ENCODE data around the gene LITAFD.
"Not testable (repeated sequence)": the region's sequence is repeated elsewhere in the genome, so short reads cannot be mapped to it uniquely, and the experiment has no call there.

The LITAFD gene

DNA sequence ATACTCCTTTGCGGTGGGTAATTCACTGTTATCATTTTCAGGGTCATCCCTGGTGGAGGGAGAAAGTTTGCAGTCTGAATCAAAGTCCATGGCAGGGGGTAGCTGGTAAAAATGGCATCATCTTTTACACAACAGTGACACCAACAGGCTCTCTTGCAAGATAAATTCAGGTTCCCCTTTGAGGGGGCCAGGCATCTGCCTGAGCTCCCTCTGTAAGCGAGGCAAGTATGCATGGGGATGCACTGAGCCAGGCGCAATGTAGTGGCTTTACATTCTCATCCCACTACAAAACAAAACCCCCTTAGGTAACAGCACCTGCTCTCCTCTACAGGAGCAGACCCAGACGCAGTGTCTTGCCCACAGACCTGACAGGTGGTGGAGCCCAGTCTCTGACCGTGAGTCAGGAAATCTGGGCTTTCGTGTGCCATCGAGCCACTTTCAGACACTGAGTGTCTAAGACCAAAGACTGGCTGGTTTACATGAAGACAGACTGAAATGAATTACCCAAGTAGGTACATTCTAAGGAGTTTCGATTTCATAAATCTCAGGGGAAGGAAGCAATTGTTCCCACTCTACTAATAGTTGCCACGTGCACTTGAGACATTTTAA lies 17.7 kb downstream of the LITAFD start:
- DNase-seq, result no peak

DNA sequence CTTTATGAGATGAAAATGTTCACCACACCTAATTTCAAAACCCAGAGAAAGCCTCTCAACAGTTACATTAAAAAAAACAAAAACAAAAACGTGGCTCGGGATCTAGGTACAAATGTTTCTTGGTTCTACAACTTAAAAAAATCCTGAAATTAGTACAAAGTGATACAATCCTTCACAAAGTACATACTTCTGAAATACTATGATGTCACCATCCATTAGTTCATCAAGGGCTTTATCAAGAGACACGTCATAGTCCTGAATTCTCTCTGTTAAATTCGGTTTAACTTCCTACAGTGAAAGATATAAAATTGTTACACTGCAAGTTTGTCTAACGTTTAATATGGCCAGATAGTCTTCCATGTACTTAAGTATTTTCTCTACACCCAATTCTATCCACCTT lies 18.2 kb downstream of the LITAFD start:
- DNase-seq, result no peak

DNA sequence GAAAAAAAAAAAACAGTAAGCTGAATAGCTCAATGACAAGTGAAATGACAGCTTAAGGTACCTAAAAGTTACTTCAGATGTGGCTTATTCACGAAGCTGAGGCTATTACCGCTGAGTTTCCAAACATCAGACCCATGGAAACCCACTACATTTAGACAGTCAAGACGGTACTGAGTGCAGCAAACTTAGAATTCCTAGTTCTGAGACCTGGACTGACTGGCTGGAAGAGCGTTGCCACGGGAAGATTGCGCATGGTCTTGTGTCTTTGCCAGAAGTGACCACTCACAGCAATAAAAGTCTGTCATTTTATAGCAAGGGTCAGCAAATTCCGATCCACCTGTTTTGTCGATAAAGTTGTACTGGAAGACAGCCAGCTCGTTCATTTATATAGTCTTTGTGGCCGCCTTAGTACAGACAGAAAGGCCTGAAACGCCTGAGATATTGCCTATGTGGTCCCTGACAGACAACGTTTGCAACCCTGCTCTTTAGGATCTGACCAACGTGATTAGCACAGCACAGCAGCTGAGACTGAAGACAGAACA lies 19.2 kb downstream of the LITAFD start:
- DNase-seq, result no peak

GRCh38 chr16:8903004-8903403 lies 20.9 kb downstream of the LITAFD start:
- DNase-seq, result no peak

DNA sequence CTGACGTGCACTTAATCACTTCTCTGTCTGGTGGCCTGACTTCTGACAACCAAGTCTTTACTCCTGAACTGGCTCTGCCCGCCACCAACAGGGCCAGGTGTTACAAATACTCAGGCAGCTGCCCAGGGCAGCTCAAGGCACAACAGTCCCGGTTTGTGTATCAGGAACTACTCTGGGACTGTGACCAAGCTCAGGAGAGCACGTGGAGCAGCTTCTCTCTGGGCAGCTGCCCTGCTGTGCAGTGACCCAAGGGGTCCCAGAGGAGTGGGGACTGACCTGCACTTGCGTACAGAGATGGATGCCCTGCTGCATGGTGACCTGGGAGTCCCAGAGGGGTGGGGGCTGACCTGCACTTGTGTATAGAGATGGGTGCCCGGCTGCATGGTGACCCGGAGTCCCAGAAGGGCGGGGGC lies 21.9 kb downstream of the LITAFD start:
- no peak for DNase-seq

DNA sequence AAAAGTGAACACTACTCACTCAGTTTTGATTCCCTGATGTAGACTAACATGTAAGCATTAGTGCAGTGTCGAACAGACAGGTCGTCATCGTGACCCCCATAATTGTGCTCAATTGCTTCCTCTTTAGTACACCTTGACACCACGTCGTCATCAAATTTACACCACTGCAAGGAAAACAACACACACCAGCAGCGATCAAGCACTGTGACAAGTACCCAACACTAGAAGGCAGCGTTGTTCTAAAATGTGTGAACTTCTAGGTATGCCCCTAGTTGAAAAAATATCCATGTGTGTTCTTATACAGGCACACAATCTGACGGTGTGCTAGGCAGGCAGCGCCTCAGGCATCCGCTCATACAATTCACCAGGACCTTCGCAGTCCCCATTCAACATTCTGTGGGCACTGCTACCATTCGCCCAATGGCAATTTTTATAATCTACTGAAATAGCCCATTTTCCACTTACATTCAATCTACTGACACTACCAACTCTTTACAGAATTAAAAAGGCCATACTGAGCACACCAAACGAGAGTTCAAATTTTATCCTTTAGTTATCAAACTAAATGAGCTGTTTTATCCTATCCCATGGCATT lies 23.1 kb downstream of the LITAFD start:
- DNase-seq, result peak; percentile 9

DNA sequence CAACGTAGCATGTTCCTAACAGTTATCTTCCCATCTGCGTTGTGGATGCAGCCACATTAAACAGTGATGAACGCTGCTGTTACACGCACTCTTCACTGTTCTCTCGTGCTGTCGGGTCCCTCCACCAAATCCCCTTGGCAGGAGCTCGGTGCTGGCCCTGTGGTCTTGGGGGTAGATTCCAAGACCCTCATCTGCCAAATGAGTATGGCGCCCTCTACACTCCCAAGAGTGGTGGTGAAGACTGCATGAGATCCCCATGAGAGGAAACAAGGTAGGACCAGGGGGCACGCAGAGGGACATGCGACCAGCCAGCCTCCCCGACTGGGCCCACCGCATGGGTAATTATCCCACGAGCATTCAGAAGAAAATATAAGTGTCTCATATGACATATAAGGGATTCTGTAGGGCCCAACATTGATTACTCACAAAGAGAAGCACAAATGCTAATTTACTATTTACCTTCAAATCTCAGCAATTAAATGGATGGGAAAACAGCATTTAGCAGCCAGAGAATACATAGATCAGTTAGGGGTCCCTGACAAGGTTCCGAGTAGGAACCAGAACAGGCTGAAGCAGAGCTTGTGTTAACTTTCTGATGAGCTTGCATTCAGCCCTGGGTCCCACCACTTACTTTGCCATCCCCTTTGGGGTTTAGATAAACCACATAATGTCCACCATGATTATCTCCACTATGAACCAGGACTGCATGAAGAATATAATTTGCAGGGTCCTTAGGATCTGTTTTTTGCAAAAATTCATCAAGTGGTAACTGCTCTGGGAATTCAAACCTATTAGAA lies 23.8 kb downstream of the LITAFD start:
- DNase-seq, result no peak

- no peak for DNase-seq
These were observed 24.9 kb downstream of the LITAFD start for GRCh38 chr16:8907096-8907495.

DNA sequence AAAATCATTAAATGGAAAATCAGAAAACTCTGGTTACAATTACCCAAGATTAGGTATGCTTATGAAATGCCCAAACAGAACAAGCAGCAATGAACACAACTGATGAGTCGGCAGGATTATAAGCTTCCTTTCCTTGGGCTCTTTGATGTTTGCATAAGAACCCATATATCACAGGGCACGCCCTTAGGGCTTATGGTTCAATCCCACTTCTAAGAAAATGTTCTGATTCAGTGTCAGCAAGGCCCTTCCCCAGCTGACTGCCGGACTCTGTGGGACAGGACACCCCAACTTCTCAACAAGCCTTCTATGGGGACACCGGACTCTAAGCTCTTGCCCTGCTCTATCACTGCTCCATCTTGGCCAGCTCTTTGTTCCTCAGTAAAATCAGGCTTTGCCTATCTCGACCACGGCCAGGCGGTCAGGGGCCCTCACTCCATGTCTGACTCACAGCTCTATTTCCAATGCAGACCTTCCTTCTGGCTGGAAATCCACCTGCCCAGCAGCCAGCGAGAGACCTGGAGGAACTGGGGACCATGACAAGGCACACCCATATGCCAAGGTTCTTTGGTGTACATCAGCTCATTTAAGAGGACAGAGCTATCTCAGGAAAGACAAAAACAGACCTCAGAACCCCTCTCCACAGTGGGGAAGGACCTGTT lies 26.8 kb downstream of the LITAFD start:
- no peak for DNase-seq

DNA sequence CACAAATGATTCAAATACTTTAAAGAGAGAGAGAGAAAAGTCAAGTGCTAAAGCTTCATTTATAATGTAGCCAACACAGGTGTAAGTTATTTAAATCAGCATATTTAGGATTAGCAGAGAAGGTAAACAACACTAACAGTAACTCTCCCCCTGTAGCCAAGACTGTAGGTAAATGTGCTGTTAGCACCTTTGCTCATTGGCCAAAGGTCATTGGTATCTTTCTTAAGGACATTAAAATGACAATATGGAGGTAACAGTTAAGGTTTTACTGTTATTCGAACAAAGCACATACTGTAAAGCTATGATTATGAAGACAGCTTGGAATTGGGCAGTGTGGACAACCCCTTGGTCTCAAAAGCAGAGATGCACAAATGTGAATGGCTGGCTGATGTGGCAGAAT lies 28.7 kb downstream of the LITAFD start:
- no peak for DNase-seq

DNA sequence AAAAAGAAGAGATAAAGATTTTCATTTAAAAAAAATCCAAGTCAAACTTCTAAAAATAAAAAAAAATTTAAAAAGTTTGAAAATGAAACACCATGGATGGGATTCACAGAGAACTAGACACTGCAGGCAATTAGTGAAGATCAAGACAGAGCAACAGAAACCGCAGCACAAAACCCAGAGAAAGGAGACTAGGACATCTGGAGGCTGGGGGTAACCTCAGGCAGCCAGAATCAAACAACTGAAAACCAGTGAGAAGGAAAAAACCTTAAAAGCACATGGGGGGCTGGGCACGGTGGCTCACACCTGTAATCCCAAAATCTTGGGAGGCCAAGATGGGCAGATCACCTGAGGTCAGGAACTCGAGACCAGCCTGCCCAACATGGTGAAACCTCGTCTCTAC lies 30.6 kb downstream of the LITAFD start:
- no peak for DNase-seq

DNA sequence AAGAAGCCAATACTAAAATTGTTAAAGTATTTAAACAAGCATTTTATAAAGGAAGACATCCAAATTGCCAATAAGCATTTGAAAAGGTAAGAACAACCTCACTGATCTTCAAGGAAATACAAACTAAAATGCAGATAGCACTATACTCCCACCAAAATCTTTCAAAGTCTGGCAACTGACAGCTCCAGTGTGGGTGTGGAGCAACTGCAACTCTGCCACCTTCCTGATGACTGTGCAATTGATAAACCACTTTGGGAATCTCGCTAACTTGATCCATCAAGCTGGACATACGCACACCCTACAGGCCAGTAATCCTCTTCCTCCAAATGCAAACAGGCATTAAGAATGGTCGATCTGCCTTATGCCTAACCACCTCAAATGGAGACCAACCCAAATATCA lies 31.9 kb downstream of the LITAFD start:
- no peak for DNase-seq

DNA sequence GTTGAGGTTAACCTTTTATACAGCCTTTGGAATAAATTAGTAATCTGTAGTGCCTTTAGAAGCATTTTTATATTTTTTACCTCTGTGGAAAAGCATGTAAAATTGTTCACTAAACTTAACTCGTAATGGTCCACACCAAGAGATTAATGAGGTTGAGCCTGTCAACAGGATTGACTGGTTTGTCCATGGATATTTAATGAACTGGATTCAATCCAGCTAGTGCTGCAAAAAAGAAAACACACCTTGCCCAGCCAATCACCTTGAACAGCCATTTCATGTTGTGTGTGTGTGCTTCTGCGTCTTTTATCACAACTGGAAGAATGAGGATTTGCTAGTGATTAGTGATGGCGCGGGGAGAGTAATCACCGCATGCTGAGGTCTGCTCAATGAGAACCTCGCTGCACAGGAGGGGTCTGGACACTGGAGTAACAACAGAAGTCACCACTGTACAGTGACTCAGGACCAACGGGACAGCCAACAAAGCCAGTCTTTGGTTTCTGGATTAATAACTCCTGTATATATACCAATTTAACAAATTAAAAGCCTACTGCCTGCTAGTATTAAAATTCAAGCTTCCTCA lies 33.7 kb downstream of the LITAFD start:
- DNase-seq, result no peak

DNA sequence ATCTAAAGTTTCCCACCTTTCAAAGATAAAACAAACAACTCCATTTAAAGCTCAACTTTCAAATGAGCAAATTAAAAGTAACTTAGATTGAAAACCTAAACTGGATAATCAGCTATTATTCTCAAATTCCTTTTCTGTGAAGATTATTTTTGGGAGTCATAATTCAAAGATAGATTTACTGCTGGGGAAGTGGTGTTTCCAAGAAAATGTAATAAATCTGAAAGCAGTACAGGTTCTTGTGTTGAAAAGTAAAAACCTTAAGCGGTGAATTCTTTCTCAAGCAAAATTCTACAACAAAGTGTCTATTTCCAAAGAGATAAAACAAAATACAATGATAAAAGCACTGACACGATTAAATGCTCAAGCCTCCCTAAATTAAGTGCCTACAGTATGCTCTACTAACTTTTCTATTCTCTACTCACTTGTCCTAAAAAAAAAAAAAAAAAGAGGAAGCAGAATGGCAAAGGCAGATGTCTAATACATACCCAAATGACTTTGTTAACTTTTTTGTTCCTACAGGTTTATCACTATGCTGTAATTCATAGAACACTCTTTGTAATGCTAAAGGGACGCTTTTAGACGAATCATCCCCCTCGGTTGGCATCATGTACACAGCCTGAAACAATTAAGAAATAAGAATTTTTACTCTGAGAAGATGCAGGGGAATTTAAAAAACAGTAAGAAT lies 34.5 kb downstream of the LITAFD start:
- DNase-seq, result no peak

DNA sequence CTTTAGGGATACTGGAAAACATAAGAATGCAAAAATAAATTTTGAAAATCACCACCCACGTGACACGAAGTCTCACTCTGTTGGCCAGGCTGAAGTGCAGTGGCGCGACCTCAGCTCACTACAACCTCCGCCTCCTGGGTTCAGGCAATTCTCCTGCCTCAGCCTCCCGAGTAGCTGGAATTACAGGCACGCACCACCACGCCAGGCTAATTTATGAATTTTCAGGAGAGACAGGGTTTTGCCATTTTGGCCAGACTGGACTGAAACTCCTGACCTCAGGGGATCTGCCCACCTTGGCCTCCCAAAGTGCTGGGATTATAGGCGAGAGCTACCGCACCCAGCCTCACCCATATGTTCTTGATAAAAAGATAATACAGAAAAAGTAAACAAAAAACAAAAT lies 35.2 kb downstream of the LITAFD start:
- not testable (repeated sequence) for DNase-seq

GRCh38 chr16:8919089-8919933 lies 37.2 kb downstream of the LITAFD start:
- DNase-seq, result no peak

GRCh38 chr16:8919934-8920462 lies 37.8 kb downstream of the LITAFD start:
- DNase-seq, result no peak

- DNase-seq, result no peak
These were observed 38.6 kb downstream of the LITAFD start for GRCh38 chr16:8920645-8921346.

DNA sequence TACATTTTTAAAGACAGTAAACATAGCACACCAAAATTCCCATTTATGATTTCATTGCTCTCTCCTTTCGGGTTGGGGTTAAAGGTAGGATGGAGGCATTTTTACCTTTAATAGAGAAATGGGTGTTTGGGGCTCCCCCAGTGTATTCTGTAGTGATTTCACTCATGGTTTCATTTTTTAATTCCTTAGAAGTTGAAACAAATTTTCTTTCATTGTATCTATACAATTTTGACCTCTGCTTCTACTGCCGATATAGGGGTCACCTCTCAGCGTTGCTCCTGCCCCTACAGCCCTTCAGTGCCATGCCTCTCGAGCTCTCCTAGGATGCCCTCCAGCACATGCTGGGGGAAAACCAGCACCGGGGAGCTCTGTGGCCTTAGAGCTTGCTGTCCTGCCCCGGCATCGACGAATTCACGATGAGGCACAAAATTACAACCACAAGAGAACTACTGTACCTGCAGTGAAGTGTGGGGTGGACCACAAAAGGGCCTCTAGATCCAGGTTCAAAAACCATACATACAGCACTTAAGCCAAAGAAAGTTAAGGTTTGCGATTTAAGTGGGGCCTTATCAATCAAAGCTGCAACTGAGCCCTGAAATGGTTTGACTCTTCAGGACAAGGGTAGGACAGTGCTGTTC lies 39.3 kb downstream of the LITAFD start:
- no peak for DNase-seq

DNA sequence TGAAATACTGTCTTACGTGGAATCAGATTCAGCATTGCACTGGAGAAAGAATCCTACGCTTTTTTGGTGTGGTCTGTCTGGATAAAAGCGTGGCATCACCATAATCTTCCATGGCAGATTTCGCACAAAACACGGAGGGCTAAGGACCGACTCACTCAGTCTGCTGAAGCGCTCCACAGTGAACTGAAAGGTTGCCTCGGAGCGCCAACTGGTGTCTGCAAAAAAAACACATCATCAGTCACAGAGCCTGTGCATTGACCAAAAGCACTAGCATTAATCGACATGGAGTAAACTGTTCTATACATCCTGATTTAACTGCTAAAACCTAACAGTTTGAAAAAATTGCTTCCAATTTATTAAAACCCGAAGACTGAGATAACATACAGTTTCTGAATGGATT lies 41.0 kb downstream of the LITAFD start:
- no peak for DNase-seq
